Hepatocyte (in vitro differentiated cells): Measurements from ENCODE around the gene PGP. TPM values are rescaled to one million over a fixed set of nuclear protein-coding genes. Genes with fewer than 3 reads are reported as not detected.

Experiments
- DNase-seq: peaks from one replicate; pipeline ENCODE4 v3.0.0-alpha.2; 2016; ENCODE audit warnings: low spot score
- H2AFZ ChIP-seq: fragments of 200-600 bp; sonication (generic); 2 replicates; pipeline ENCODE4 v1.6.0; 2016; ENCODE audit warnings: antibody characterized with exemption, mild to moderate bottlenecking
- H3K27ac ChIP-seq: fragments of 200-600 bp; sonication (generic); 2 replicates; pipeline ENCODE4 v1.5.1; 2016; ENCODE audit warnings: mild to moderate bottlenecking
- H3K27me3 ChIP-seq: fragments of 200-600 bp; sonication (generic); 2 replicates; pipeline ENCODE4 v1.6.1; 2016
- H3K36me3 ChIP-seq: fragments of 200-600 bp; sonication (generic); replicated peaks from 2 replicates; pipeline ENCODE4 v1.5.1; 2016; ENCODE audit warnings: low read depth; ENCODE audit not compliant: insufficient read depth
- H3K4me1 ChIP-seq: fragments of 200-600 bp; sonication (generic); 2 replicates; pipeline ENCODE4 v1.5.1; 2016; ENCODE audit warnings: mild to moderate bottlenecking, moderate library complexity; ENCODE audit not compliant: insufficient read depth
- H3K4me2 ChIP-seq: fragments of 200-600 bp; sonication (generic); 2 replicates; pipeline ENCODE4 v1.6.0; 2016
- H3K4me3 ChIP-seq: fragments of 200-600 bp; sonication (generic); 2 replicates; pipeline ENCODE4 v1.5.1; 2016; ENCODE audit warnings: mild to moderate bottlenecking
- H3K79me2 ChIP-seq: fragments of 200-600 bp; sonication (generic); 2 replicates; pipeline ENCODE4 v1.6.0; 2017; ENCODE audit warnings: mild to moderate bottlenecking
- H3K9me2 ChIP-seq: fragments of 200-600 bp; sonication (generic); replicated peaks from 2 replicates; pipeline ENCODE4 v1.6.0; 2017; ENCODE audit warnings: mild to moderate bottlenecking; ENCODE audit not compliant: insufficient read depth
- H3K9me3 ChIP-seq: fragments of 200-600 bp; sonication (generic); 2 replicates; pipeline ENCODE4 v1.5.1; 2016; ENCODE audit warnings: low read depth, mild to moderate bottlenecking
- H4K20me1 ChIP-seq: fragments of 200-600 bp; sonication (generic); 2 replicates; pipeline ENCODE4 v1.6.0; 2016; ENCODE audit warnings: mild to moderate bottlenecking; ENCODE audit not compliant: insufficient read depth, poor library complexity, severe bottlenecking
- CTCF ChIP-seq: fragments of 200-600 bp; sonication (generic); IDR thresholded peaks from 2 replicates; pipeline ENCODE4 v1.5.1; 2016; ENCODE audit warnings: antibody characterized with exemption, mild to moderate bottlenecking; ENCODE audit not compliant: poor library complexity
- EZH2 ChIP-seq: fragments of 200-600 bp; sonication (generic); IDR thresholded peaks from 2 replicates; pipeline ENCODE4 v1.6.1; 2016; ENCODE audit warnings: antibody characterized with exemption, mild to moderate bottlenecking, borderline replicate concordance
- EZH2phosphoT487 ChIP-seq: fragments of 200-600 bp; sonication (generic); IDR thresholded peaks from one replicate; pipeline ENCODE4 v1.6.1; 2018; ENCODE audit warnings: antibody characterized with exemption, mild to moderate bottlenecking, low read depth, moderate library complexity; ENCODE audit not compliant: unreplicated experiment, severe bottlenecking
- WGBS: methylation state at CpG from one replicate; pipeline ENCODE4 v1.1.6; 2016; ENCODE audit warnings: low lambda C conversion rate; ENCODE audit errors: missing lambda C conversion rate; 5-methylcytosine and 5-hydroxymethylcytosine counted together
- polyA plus RNA-seq: library from polyadenylated mRNA; unstranded; fragments of >200 nt; fragmentation: Nextera tagmentation; extraction: Ambion mirVana; gene quantifications from 2 replicates; pipeline ENCODE4 v1.2.1, GENCODE V29; 2016
- total RNA-seq: library from RNA; depleted of rRNA; stranded (reverse); fragments of >200 nt; gene quantifications from 2 replicates; pipeline ENCODE4 v1.2.3, GENCODE V29; 2014

The PGP gene
- total and polyA plus RNA-seq, 2 experiments from 2014 or later: 20.6 to 38.0 TPM

- no peak overlapping the region for H3K27ac ChIP-seq
- no peaks in the 10 kb centered on the region for H3K36me3 ChIP-seq
- WGBS: 94% methylated on average over 23 of the region's 25 CpGs
- H3K27me3 ChIP-seq: peaks cover 5% of the 10 kb centered on the region
- H2AFZ ChIP-seq: no peak overlapping the region
- H3K4me1 ChIP-seq: peaks cover 10% of the 10 kb centered on the region
- no peaks in the 10 kb centered on the region for H3K79me2 ChIP-seq
- no peak overlapping the region for H3K4me2 ChIP-seq
- TF ChIP-seq EZH2phosphoT487 (no peak), CTCF (no peak), EZH2 (no peak)
- H3K9me2 ChIP-seq: no peaks in the 10 kb centered on the region
- H3K9me3 ChIP-seq: no peaks in the 10 kb centered on the region
- no peaks in the 10 kb centered on the region for H4K20me1 ChIP-seq
- no peak for DNase-seq
- H3K4me3 ChIP-seq: no peak overlapping the region
These were observed 23.8 kb downstream of the PGP start for GRCh38 chr16:2190659-2191445.

DNA sequence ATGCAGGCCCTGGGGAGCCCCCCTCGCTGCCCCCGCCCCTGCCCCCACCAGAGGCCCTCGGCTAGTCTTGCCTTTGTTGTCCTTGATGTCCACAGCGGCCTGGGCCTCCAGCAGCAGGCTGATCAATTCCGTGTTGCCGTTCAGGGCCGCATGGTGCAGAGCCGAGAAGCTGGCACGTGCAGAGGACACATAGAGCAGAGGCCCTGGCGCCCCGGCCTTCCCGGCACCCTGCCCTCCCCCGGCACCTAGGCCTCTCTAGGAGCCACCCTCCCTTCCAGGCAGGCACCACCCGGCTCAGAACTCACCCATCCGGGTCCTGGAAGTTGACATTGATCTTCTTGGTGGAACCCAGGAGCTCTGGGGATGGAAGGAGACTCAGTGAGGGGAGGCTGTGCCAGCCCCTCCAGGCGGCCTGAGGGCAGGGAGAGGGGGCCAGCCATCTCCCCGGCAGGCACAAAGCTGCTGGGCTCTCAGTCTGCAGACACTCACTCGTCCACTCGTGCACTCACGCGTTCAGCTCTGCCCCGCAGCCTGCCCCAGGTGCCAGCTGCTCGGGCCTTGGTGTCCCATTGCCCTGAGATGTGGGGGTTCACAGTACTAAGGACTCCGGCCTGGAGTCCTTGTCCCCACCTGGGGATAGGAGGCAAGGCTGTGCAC is 24.5 kb downstream of the PGP start:
- Histone ChIP-seq H3K4me3 (no peak overlapping the region), H3K79me2 (no peaks in the 10 kb centered on the region), H2AFZ (no peak overlapping the region), H3K27ac (no peak overlapping the region), H3K4me1 (peaks cover 3% of the 10 kb centered on the region), H4K20me1 (no peaks in the 10 kb centered on the region), H3K9me3 (no peaks in the 10 kb centered on the region), H3K4me2 (no peak overlapping the region), H3K9me2 (no peaks in the 10 kb centered on the region), H3K36me3 (no peaks in the 10 kb centered on the region), H3K27me3 (no peaks in the 10 kb centered on the region)
- TF ChIP-seq EZH2phosphoT487: no peak
- WGBS: 93% methylated on average over 21 of the region's 24 CpGs
- no peak for DNase-seq

- no peak for DNase-seq
- H3K4me3 ChIP-seq: no peak overlapping the region
- no peak overlapping the region for H3K4me2 ChIP-seq
- no peaks in the 10 kb centered on the region for H3K4me1 ChIP-seq
- H3K36me3 ChIP-seq: no peaks in the 10 kb centered on the region
- WGBS: 99% methylated on average over 17 of the region's 25 CpGs
- H3K79me2 ChIP-seq: no peaks in the 10 kb centered on the region
- H3K27ac ChIP-seq: no peak overlapping the region
- no peaks in the 10 kb centered on the region for H4K20me1 ChIP-seq
- H2AFZ ChIP-seq: no peak overlapping the region
- H3K9me2 ChIP-seq: no peaks in the 10 kb centered on the region
- no peaks in the 10 kb centered on the region for H3K9me3 ChIP-seq
- TF ChIP-seq CTCF (no peak), EZH2 (no peak), EZH2phosphoT487 (no peak)
- H3K27me3 ChIP-seq: no peaks in the 10 kb centered on the region
These were observed 25.3 kb downstream of the PGP start for GRCh38 chr16:2189252-2189893.

DNA sequence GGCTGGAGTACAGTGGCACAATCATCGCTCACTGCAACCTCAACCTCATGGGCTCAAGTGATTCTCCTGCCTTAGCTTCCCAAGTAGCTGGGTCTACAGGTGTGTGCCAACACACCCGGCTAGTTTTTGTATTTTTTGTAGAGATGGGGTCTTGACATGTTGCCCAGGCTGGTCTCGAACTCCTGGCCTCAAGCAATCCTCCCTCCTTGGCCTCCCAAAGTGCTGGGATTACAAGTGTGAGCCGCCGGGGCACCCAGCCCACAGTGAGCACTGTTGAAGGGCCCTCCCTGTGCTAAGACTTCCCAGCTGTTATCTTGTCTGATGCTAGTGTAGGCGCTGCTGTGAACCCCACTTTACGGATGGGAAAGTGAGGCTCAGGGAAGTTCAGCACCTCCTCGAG is 26.2 kb downstream of the PGP start:
- H3K79me2 ChIP-seq: no peaks in the 10 kb centered on the region
- 92% methylated on average over 7 of the region's 8 CpGs for WGBS
- H3K36me3 ChIP-seq: no peaks in the 10 kb centered on the region
- TF ChIP-seq CTCF: no peak
- no peak for TF ChIP-seq EZH2
- TF ChIP-seq EZH2phosphoT487: no peak
- no peak overlapping the region for H3K4me2 ChIP-seq
- H2AFZ ChIP-seq: no peak overlapping the region
- no peaks in the 10 kb centered on the region for H3K27me3 ChIP-seq
- H3K27ac ChIP-seq: no peak overlapping the region
- H3K4me1 ChIP-seq: no peaks in the 10 kb centered on the region
- no peaks in the 10 kb centered on the region for H4K20me1 ChIP-seq
- H3K9me3 ChIP-seq: no peaks in the 10 kb centered on the region
- no peak for DNase-seq
- no peaks in the 10 kb centered on the region for H3K9me2 ChIP-seq
- H3K4me3 ChIP-seq: no peak overlapping the region
